ENCODE results near the gene SH2D6. TPM values are rescaled to one million over a fixed set of nuclear protein-coding genes. Genes with fewer than 3 reads are reported as not detected.

The SH2D6 gene
- total RNA-seq, 1 experiment from 2014 or later: not detected

Other genes starting within 250 kb of the SH2D6 start
- gene TGOLN2, start 90.7 kb upstream of the SH2D6 start, total RNA-seq (2014; rRNA removed; shearing (Covaris generic)): 103 and 120 TPM in 2 replicates
- gene RETSAT, start 64.2 kb upstream of the SH2D6 start, total RNA-seq (2014; rRNA removed; shearing (Covaris generic)): 40.7 and 55.8 TPM in 2 replicates
- gene ELMOD3, start 63.9 kb upstream of the SH2D6 start, total RNA-seq (2014; rRNA removed; shearing (Covaris generic)): 13.7 and 22.3 TPM in 2 replicates
- 0.60 and 1.4 TPM in 2 replicates for gene CAPG, start 8.3 kb upstream of the SH2D6 start, total RNA-seq (2014; rRNA removed; shearing (Covaris generic))
- 84.2 and 92.7 TPM in 2 replicates for gene MAT2A, start 120.5 kb downstream of the SH2D6 start, total RNA-seq (2014; rRNA removed; shearing (Covaris generic))
- 38.0 and 41.2 TPM in 2 replicates for gene GGCX, start 142.8 kb downstream of the SH2D6 start, total RNA-seq (2014; rRNA removed; shearing (Covaris generic))
- not detected in 2 replicates for gene VAMP8, start 158.9 kb downstream of the SH2D6 start, total RNA-seq (2014; rRNA removed; shearing (Covaris generic))
- gene VAMP5, start 165.7 kb downstream of the SH2D6 start, total RNA-seq (2014; rRNA removed; shearing (Covaris generic)): 37.0 and 47.5 TPM in 2 replicates
- gene RNF181, start 177.0 kb downstream of the SH2D6 start, total RNA-seq (2014; rRNA removed; shearing (Covaris generic)): 212 and 219 TPM in 2 replicates
- gene TMEM150A, start 184.0 kb downstream of the SH2D6 start, total RNA-seq (2014; rRNA removed; shearing (Covaris generic)): 1.0 and 5.1 TPM in 2 replicates
- gene C2orf68, start 193.4 kb downstream of the SH2D6 start, total RNA-seq (2014; rRNA removed; shearing (Covaris generic)): 12.2 and 16.0 TPM in 2 replicates
- gene USP39, start 197.5 kb downstream of the SH2D6 start, total RNA-seq (2014; rRNA removed; shearing (Covaris generic)): 107 and 128 TPM in 2 replicates
- gene SFTPB, start 249.5 kb downstream of the SH2D6 start, total RNA-seq (2014; rRNA removed; shearing (Covaris generic)): not detected in 2 replicates